Ishikawa (cell line): ENCODE measurements around the gene ERF.

ENCODE experiments used
- EP300 ChIP-seq: IDR thresholded peaks from 2 replicates; pipeline ENCODE4 v1.6.1; 2012; ENCODE audit warnings: borderline replicate concordance
- TF ChIP-seq, protein P1 (sequence below): IDR thresholded peaks from 2 replicates; pipeline ENCODE4 v1.6.1; 2012

GRCh38 chr19:42225718-42226292 lies 29.1 kb downstream of the ERF start:
- TF ChIP-seq EP300 = no peak
- TF ChIP-seq, protein P1, sequence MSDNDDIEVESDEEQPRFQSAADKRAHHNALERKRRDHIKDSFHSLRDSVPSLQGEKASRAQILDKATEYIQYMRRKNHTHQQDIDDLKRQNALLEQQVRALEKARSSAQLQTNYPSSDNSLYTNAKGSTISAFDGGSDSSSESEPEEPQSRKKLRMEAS = no peak
